Globus pallidus (tissue), 1 donor: Measurements from ENCODE around the gene COG3.

Source experiments
- DNase-seq: peaks from one replicate; pipeline ENCODE4 v3.0.0-alpha.2; 2015; ENCODE audit warnings: low spot score

COG3 gene

GRCh38 chr13:45503658-45504057, 38.9 kb downstream of the COG3 start:
- no peak for DNase-seq

GRCh38 chr13:45506811-45507210, 42.1 kb downstream of the COG3 start:
- DNase-seq: no peak

- DNase-seq: no peak
Observed at GRCh38 chr13:45508776-45509175, 44.0 kb downstream of the COG3 start.

GRCh38 chr13:45510672-45511071, 45.9 kb downstream of the COG3 start:
- no peak for DNase-seq

- peak; percentile 72 for DNase-seq
Observed at GRCh38 chr13:45511310-45512097, 46.8 kb downstream of the COG3 start.

GRCh38 chr13:45512098-45512496, 47.4 kb downstream of the COG3 start:
- DNase-seq: no peak

- DNase-seq: no peak
Observed at GRCh38 chr13:45516757-45517156, 52.0 kb downstream of the COG3 start.

- no peak for DNase-seq
Observed at GRCh38 chr13:45518525-45519245, 53.9 kb downstream of the COG3 start.

GRCh38 chr13:45519493-45519892, 54.8 kb downstream of the COG3 start:
- DNase-seq: no peak

GRCh38 chr13:45521297-45521696, 56.6 kb downstream of the COG3 start:
- DNase-seq: no peak

GRCh38 chr13:45522571-45522970, 57.8 kb downstream of the COG3 start:
- no peak for DNase-seq

GRCh38 chr13:45527699-45528462, 63.1 kb downstream of the COG3 start:
- no peak for DNase-seq

GRCh38 chr13:45529758-45530157, 65.0 kb downstream of the COG3 start:
- no peak for DNase-seq

- no peak for DNase-seq
Observed at GRCh38 chr13:45534604-45535003, 69.9 kb downstream of the COG3 start.

- no peak for DNase-seq
Observed at GRCh38 chr13:45536224-45536623, 71.5 kb downstream of the COG3 start.

GRCh38 chr13:45537516-45537915, 72.8 kb downstream of the COG3 start:
- DNase-seq: no peak

GRCh38 chr13:45538382-45538781, 73.6 kb downstream of the COG3 start:
- no peak for DNase-seq

GRCh38 chr13:45540195-45540594, 75.5 kb downstream of the COG3 start:
- DNase-seq: no peak

- DNase-seq: no peak
Observed at GRCh38 chr13:45540864-45541263, 76.1 kb downstream of the COG3 start.

GRCh38 chr13:45541806-45542205, 77.1 kb downstream of the COG3 start:
- no peak for DNase-seq

GRCh38 chr13:45542391-45542790, 77.7 kb downstream of the COG3 start:
- no peak for DNase-seq

GRCh38 chr13:45542878-45543277, 78.1 kb downstream of the COG3 start:
- DNase-seq: no peak

- no peak for DNase-seq
Observed at GRCh38 chr13:45544520-45544919, 79.8 kb downstream of the COG3 start.
